ENCODE measurements around the gene LRMDA. TPM values are rescaled to one million over a fixed set of nuclear protein-coding genes. Genes with fewer than 3 reads are reported as not detected.

LRMDA gene
- total and polyA plus RNA-seq, 2 donors (not counting 1 experiment from before 2014, with no cell fraction given), result 0.12 TPM; not detected in 1

DNA sequence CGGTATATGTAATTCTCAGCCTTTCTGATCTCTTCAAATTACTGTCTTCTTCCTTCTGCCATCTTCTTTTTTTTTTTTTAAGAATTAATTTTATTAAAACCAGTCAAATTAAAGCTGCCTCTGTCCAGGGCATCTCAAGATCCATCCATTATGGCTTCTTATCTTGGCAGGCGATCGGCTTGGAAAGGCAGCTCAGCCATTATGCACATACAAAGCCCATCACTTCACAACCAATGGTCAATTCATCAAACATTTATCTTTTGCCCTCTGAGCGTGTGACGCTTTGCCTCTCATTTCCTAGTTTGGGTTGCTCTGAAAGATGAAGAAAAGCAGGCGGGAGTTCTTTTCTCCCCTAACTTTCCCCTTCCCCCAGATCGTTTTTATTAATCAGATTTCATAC lies 591.6 kb downstream of the LRMDA start:
- Mint-ChIP-seq H3K9me3 (ENCODE audit: insufficient read depth) (no peaks in the 10 kb centered on the region), H3K4me1 (no peaks in the 10 kb centered on the region), H3K27ac (no peak overlapping the region), H3K27me3 (no peaks in the 10 kb centered on the region), H3K4me3 (no peak overlapping the region)
- ChIA-PET POLR2A (no interaction called here), CTCF (interaction anchor here (1.8 kb wide), 1 partner anchor 13 kb away, joined by 5 read pairs; no protein-coding TSS in a partner anchor)
- no peaks in the 10 kb centered on the region for H4K20me1 ChIP-seq (ENCODE audit: control insufficient read depth, insufficient read depth, low read length, poor library complexity, severe bottlenecking)
- H3K36me3 ChIP-seq (replicated peaks in 1 of 2; ENCODE audit: control extremely low read depth in 1 of 2, control insufficient read depth in 1 of 2, extremely low read depth in 1 of 2, insufficient read depth in 2 of 2, low read length in 1 of 2), result no peaks in the 10 kb centered on the region
- ATAC-seq (ENCODE audit: low read depth) (no peak), DNase-seq (no peak)
- no peak overlapping the region for H3K9ac ChIP-seq (ENCODE audit: low read length)
- TF ChIP-seq EZH2 (IDR thresholded peaks at IDR 0.05; ENCODE audit: borderline replicate concordance, insufficient read depth, low read depth, low read length, poor library complexity, severe bottlenecking), result no peak
- no peak for TF ChIP-seq CTCF (IDR thresholded peaks at IDR 0.05)
- intact Hi-C loops (cut with micrococcal nuclease), result no loop called here
- H3K9me3 ChIP-seq (ENCODE audit: control extremely low read depth in 1 of 3, control insufficient read depth in 2 of 3, insufficient read depth in 1 of 3, low read length in 2 of 3), result no peaks in the 10 kb centered on the region
- H3K4me1 ChIP-seq (ENCODE audit: control insufficient read depth in 2 of 2, insufficient read depth in 2 of 2, low read length in 2 of 2), result no peaks in the 10 kb centered on the region
- no peaks in the 10 kb centered on the region for H3K79me2 ChIP-seq (ENCODE audit: control insufficient read depth, insufficient read depth, low read length)
- no peak overlapping the region for H2AFZ ChIP-seq (ENCODE audit: insufficient read depth, low read depth, low read length, poor library complexity, severe bottlenecking)
- H3K4me3 ChIP-seq (ENCODE audit: control extremely low read depth in 1 of 5, extremely low read depth in 1 of 5, insufficient read depth in 1 of 5, low read depth in 2 of 5, low read length in 4 of 5), result no peak overlapping the region
- H3K4me2 ChIP-seq (replicated peaks; ENCODE audit: low read depth, low read length, poor library complexity, severe bottlenecking), result no peak overlapping the region
- no peak overlapping the region for H3K27ac ChIP-seq (ENCODE audit: low read length in 2 of 2)
- no peaks in the 10 kb centered on the region for H3K27me3 ChIP-seq (replicated peaks in 1 of 4; ENCODE audit: control extremely low read depth in 1 of 4, control insufficient read depth in 3 of 4, insufficient read depth in 4 of 4, low read length in 3 of 4)
- WGBS (ENCODE audit: insufficient coverage), result 80% methylated on average over 4 of the region's 7 CpGs

- WGBS (ENCODE audit: insufficient coverage), result 89% methylated on average over 15 of the region's 15 CpGs
- intact Hi-C loops (cut with micrococcal nuclease), result no loop called here
- no peak for ATAC-seq (ENCODE audit: low read depth)
- Histone ChIP-seq H3K4me2 (replicated peaks; ENCODE audit: low read depth, low read length, poor library complexity, severe bottlenecking) (no peak overlapping the region), H3K9me3 (ENCODE audit: control extremely low read depth in 1 of 3, control insufficient read depth in 2 of 3, insufficient read depth in 1 of 3, low read length in 2 of 3) (no peaks in the 10 kb centered on the region), H3K27ac (ENCODE audit: low read length in 2 of 2) (no peak overlapping the region), H3K4me1 (ENCODE audit: control insufficient read depth in 2 of 2, insufficient read depth in 2 of 2, low read length in 2 of 2) (no peaks in the 10 kb centered on the region), H3K79me2 (ENCODE audit: control insufficient read depth, insufficient read depth, low read length) (no peaks in the 10 kb centered on the region), H2AFZ (ENCODE audit: insufficient read depth, low read depth, low read length, poor library complexity, severe bottlenecking) (no peak overlapping the region), H4K20me1 (ENCODE audit: control insufficient read depth, insufficient read depth, low read length, poor library complexity, severe bottlenecking) (no peaks in the 10 kb centered on the region), H3K27me3 (replicated peaks in 1 of 4; ENCODE audit: control extremely low read depth in 1 of 4, control insufficient read depth in 3 of 4, insufficient read depth in 4 of 4, low read length in 3 of 4) (no peaks in the 10 kb centered on the region), H3K36me3 (replicated peaks in 1 of 2; ENCODE audit: control extremely low read depth in 1 of 2, control insufficient read depth in 1 of 2, extremely low read depth in 1 of 2, insufficient read depth in 2 of 2, low read length in 1 of 2) (no peaks in the 10 kb centered on the region), H3K4me3 (ENCODE audit: control extremely low read depth in 1 of 5, extremely low read depth in 1 of 5, insufficient read depth in 1 of 5, low read depth in 2 of 5, low read length in 4 of 5) (no peak overlapping the region), H3K9ac (ENCODE audit: low read length) (no peak overlapping the region)
- Mint-ChIP-seq H3K9me3 (ENCODE audit: insufficient read depth) (no peaks in the 10 kb centered on the region), H3K27me3 (no peaks in the 10 kb centered on the region), H3K4me3 (no peak overlapping the region), H3K4me1 (no peaks in the 10 kb centered on the region), H3K27ac (no peak overlapping the region)
- CTCF ChIA-PET, result interaction anchor here (1.8 kb wide), 1 partner anchor 12 kb away, joined by 5 read pairs; no protein-coding TSS in a partner anchor
- TF ChIP-seq CTCF (IDR thresholded peaks at IDR 0.05) (no peak), EZH2 (IDR thresholded peaks at IDR 0.05; ENCODE audit: borderline replicate concordance, insufficient read depth, low read depth, low read length, poor library complexity, severe bottlenecking) (no peak)
- DNase-seq, result no peak
- POLR2A ChIA-PET, result no interaction called here
Measured at GRCh38 chr10:76024460-76025123, 593.2 kb downstream of the LRMDA start.
